ENCODE results near the gene PAX5.

Gene PAX5

DNA sequence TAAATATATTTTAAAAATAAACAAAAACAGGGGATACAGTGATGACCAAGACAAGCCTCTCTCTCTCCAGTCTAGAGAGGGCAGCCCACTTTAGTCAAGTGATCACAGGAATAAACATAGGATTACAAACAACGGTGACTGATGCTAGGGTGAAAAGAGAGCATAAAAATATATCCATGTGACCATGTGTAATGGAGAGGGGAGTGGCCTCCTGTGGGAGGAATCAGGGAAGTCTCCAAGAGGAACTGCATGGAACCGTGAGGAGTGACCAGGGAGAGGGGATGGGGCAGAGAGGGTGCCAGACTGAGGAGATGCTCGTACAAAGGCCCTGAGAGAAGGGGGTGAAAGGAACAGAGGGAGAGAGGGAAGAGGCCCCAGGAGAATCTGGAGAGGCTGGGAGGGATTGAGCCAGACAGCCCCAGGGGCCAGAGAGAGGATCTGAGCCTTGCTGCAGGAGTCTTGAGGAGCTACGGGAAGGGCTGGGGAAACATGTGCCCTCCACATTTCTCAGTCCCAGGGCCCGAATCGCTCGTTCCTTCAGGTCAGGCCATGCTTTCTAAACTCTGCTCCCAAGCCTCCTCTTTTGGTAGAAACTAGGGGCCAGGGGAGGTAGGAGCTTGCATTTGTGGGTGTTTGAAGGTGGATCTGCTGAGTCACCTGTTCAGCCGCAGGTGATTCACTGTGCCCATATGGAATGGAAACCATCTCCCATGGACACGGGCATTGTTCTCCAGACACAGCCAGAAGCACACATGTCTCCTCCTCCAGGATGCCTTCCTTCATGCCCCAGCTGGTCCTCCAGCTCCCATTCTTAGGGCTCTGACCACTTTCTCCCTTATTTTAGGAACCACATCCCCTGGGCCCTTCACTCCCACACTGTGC lies 63.8 kb downstream of the PAX5 start:
- Histone ChIP-seq H3K4me3 (ENCODE audit: insufficient read depth, low read depth, low read length, poor library complexity, severe bottlenecking) (no peak overlapping the region), H3K27ac (ENCODE audit: insufficient read depth, low read length, poor library complexity, severe bottlenecking) (no peak overlapping the region), H3K36me3 (ENCODE audit: control insufficient read depth, insufficient read depth, low read length) (no peaks in the 10 kb centered on the region), H3K27me3 (replicated peaks; ENCODE audit: control insufficient read depth, insufficient read depth, low read length, poor library complexity, severe bottlenecking) (no peaks in the 10 kb centered on the region), H3K4me1 (ENCODE audit: control insufficient read depth, insufficient read depth, low read length, poor library complexity, severe bottlenecking) (no peaks in the 10 kb centered on the region), H3K9me3 (ENCODE audit: control insufficient read depth, low read length) (no peaks in the 10 kb centered on the region)
- DNase-seq = no peak

GRCh38 chr9:36969216-36969771 lies 64.8 kb downstream of the PAX5 start:
- no peaks in the 10 kb centered on the region for H3K27me3 ChIP-seq (replicated peaks; ENCODE audit: control insufficient read depth, insufficient read depth, low read length, poor library complexity, severe bottlenecking)
- H3K9me3 ChIP-seq (ENCODE audit: control insufficient read depth, low read length) = no peaks in the 10 kb centered on the region
- no peaks in the 10 kb centered on the region for H3K4me1 ChIP-seq (ENCODE audit: control insufficient read depth, insufficient read depth, low read length, poor library complexity, severe bottlenecking)
- no peaks in the 10 kb centered on the region for H3K36me3 ChIP-seq (ENCODE audit: control insufficient read depth, insufficient read depth, low read length)
- no peak for DNase-seq
- no peak overlapping the region for H3K27ac ChIP-seq (ENCODE audit: insufficient read depth, low read length, poor library complexity, severe bottlenecking)
- no peak overlapping the region for H3K4me3 ChIP-seq (ENCODE audit: insufficient read depth, low read depth, low read length, poor library complexity, severe bottlenecking)

- Histone ChIP-seq H3K27ac (ENCODE audit: insufficient read depth, low read length, poor library complexity, severe bottlenecking) (no peak overlapping the region), H3K27me3 (replicated peaks; ENCODE audit: control insufficient read depth, insufficient read depth, low read length, poor library complexity, severe bottlenecking) (no peaks in the 10 kb centered on the region), H3K9me3 (ENCODE audit: control insufficient read depth, low read length) (no peaks in the 10 kb centered on the region), H3K4me1 (ENCODE audit: control insufficient read depth, insufficient read depth, low read length, poor library complexity, severe bottlenecking) (no peaks in the 10 kb centered on the region), H3K4me3 (ENCODE audit: insufficient read depth, low read depth, low read length, poor library complexity, severe bottlenecking) (no peak overlapping the region), H3K36me3 (ENCODE audit: control insufficient read depth, insufficient read depth, low read length) (no peaks in the 10 kb centered on the region)
- DNase-seq = no peak
Observed at GRCh38 chr9:36968574-36969215, 65.4 kb downstream of the PAX5 start.

DNA sequence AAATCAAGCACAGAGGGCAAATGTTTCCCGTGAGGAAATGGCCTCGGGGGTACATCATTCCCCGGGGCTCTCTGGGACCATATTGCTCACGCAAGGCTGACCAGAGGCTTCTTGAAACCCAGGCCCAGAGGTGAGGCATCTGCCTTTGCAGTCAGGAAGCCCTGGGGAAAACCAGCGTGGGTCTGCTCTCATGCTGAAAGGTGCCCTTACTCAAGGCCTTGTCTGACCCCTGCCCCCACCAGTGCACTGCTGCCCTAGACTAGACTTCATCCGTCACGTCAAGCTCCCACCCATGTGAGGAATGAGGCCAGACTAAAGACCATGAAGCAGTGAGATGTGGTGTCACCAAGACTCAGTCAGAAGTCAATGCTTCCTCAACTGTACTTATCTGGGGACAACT lies 66.1 kb downstream of the PAX5 start:
- Histone ChIP-seq H3K4me3 (ENCODE audit: insufficient read depth, low read depth, low read length, poor library complexity, severe bottlenecking) (no peak overlapping the region), H3K27ac (ENCODE audit: insufficient read depth, low read length, poor library complexity, severe bottlenecking) (no peak overlapping the region), H3K27me3 (replicated peaks; ENCODE audit: control insufficient read depth, insufficient read depth, low read length, poor library complexity, severe bottlenecking) (no peaks in the 10 kb centered on the region), H3K9me3 (ENCODE audit: control insufficient read depth, low read length) (no peaks in the 10 kb centered on the region), H3K4me1 (ENCODE audit: control insufficient read depth, insufficient read depth, low read length, poor library complexity, severe bottlenecking) (no peaks in the 10 kb centered on the region), H3K36me3 (ENCODE audit: control insufficient read depth, insufficient read depth, low read length) (no peaks in the 10 kb centered on the region)
- no peak for DNase-seq

DNA sequence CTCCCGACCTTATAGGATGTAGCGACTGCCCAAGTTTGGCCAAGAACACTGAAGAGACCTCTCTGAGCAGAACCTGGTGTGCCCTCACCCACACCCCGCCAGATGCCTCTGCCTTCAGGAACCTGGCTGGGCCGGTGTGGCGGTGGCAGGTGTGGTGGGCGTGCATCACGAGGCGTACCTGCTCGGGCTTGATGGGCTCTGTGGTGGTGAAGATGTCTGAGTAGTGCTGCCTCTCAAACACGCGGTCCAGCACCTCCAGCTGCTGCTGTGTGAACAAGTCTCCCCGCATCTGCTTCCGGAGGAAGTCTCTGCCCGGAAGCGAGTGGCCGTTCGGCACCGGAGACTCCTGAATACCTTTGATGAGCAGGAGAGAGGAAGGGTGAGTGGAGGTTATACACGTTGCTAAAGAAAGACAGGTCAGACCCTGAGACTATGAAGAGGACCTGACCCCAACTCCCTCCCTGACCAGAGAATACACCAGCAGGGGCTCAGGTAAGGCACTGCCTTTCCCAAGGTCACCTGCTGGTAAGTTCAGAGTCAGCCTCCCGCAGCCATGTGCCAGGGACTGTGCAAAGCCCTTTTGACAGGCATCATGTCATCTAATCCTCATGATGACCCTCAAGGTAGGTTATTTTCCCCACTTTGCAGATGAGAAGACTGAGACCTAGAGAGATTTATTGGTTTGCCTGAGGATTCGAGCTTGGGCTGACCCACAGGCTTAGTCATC lies 67.5 kb downstream of the PAX5 start:
- H3K27me3 ChIP-seq (replicated peaks; ENCODE audit: control insufficient read depth, insufficient read depth, low read length, poor library complexity, severe bottlenecking) = no peaks in the 10 kb centered on the region
- H3K9me3 ChIP-seq (ENCODE audit: control insufficient read depth, low read length) = no peaks in the 10 kb centered on the region
- no peak overlapping the region for H3K4me3 ChIP-seq (ENCODE audit: insufficient read depth, low read depth, low read length, poor library complexity, severe bottlenecking)
- H3K27ac ChIP-seq (ENCODE audit: insufficient read depth, low read length, poor library complexity, severe bottlenecking) = no peak overlapping the region
- H3K36me3 ChIP-seq (ENCODE audit: control insufficient read depth, insufficient read depth, low read length) = no peaks in the 10 kb centered on the region
- no peaks in the 10 kb centered on the region for H3K4me1 ChIP-seq (ENCODE audit: control insufficient read depth, insufficient read depth, low read length, poor library complexity, severe bottlenecking)
- no peak for DNase-seq

DNA sequence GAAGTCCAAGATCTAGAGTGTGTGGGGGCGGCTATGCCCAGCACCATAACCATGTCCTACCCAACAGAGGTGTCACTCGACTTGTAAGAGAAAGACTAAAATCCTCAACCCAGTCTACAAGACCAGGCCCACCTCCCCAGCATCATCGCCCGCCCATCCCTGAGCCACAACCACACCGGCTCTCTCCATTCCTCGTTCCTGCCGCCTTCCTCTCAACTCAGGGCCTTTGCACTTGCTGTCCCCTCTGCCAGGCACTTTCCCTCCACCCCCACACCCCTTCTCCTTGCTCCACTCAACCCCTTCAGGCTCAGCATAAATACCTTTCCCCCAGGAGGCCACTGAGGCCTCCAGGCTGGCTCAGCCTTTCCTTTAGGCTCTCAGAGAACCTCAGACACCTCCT lies 69.3 kb downstream of the PAX5 start:
- Histone ChIP-seq H3K36me3 (ENCODE audit: control insufficient read depth, insufficient read depth, low read length) (no peaks in the 10 kb centered on the region), H3K4me3 (ENCODE audit: insufficient read depth, low read depth, low read length, poor library complexity, severe bottlenecking) (no peak overlapping the region), H3K27ac (ENCODE audit: insufficient read depth, low read length, poor library complexity, severe bottlenecking) (no peak overlapping the region), H3K27me3 (replicated peaks; ENCODE audit: control insufficient read depth, insufficient read depth, low read length, poor library complexity, severe bottlenecking) (peaks cover 4% of the 10 kb centered on the region), H3K9me3 (ENCODE audit: control insufficient read depth, low read length) (no peaks in the 10 kb centered on the region), H3K4me1 (ENCODE audit: control insufficient read depth, insufficient read depth, low read length, poor library complexity, severe bottlenecking) (no peaks in the 10 kb centered on the region)
- DNase-seq = no peak

DNA sequence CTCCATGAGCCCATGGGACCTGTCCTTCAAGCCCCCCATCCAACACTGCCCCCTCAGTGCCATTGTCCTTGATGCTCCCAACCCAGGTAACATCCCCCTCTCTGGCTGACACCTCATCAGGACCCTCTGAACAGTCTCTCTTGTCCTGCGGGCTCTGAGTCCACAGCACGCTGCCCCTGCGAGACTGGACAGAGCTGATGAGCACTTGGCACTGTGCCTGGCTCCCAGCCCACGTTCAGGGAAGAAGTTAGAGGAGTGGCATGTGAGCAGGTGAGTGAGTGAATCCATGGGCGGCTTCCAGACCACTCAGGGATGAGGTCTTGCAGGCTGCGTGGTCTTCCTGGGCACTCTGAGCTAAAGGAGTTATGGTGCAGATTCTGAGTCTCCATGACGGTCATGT lies 70.7 kb downstream of the PAX5 start:
- Histone ChIP-seq H3K36me3 (ENCODE audit: control insufficient read depth, insufficient read depth, low read length) (no peaks in the 10 kb centered on the region), H3K4me3 (ENCODE audit: insufficient read depth, low read depth, low read length, poor library complexity, severe bottlenecking) (no peak overlapping the region)
- DNase-seq = no peak

DNA sequence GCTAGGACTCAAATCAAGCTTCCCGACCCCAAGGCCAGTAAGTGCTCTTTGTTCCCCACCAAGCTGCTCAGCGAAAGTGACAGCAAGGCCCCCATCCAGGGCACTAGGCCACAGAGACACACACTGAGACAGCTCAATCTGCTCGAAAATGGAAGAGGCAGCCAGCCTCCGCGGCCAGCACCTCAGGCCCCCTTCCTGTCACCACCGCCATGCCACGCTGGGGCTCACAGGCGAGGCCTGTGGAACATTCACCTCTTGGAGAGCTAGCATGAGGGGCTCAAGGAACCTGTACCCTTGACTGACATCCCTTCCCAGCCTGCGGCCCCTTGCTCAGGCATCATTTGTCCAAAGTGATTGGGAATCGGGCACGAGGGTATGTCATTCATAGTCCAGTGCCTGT lies 71.4 kb downstream of the PAX5 start:
- no peaks in the 10 kb centered on the region for H3K4me1 ChIP-seq (ENCODE audit: control insufficient read depth, insufficient read depth, low read length, poor library complexity, severe bottlenecking)
- peaks cover 4% of the 10 kb centered on the region for H3K27me3 ChIP-seq (replicated peaks; ENCODE audit: control insufficient read depth, insufficient read depth, low read length, poor library complexity, severe bottlenecking)
- no peak for DNase-seq
- H3K27ac ChIP-seq (ENCODE audit: insufficient read depth, low read length, poor library complexity, severe bottlenecking) = no peak overlapping the region
- no peak overlapping the region for H3K4me3 ChIP-seq (ENCODE audit: insufficient read depth, low read depth, low read length, poor library complexity, severe bottlenecking)
- no peaks in the 10 kb centered on the region for H3K9me3 ChIP-seq (ENCODE audit: control insufficient read depth, low read length)
- H3K36me3 ChIP-seq (ENCODE audit: control insufficient read depth, insufficient read depth, low read length) = no peaks in the 10 kb centered on the region

More for the DNA sequence above, 70.7 kb downstream of the PAX5 start:
- Histone ChIP-seq H3K27ac (ENCODE audit: insufficient read depth, low read length, poor library complexity, severe bottlenecking) (no peak overlapping the region), H3K4me1 (ENCODE audit: control insufficient read depth, insufficient read depth, low read length, poor library complexity, severe bottlenecking) (no peaks in the 10 kb centered on the region), H3K9me3 (ENCODE audit: control insufficient read depth, low read length) (no peaks in the 10 kb centered on the region), H3K27me3 (replicated peaks; ENCODE audit: control insufficient read depth, insufficient read depth, low read length, poor library complexity, severe bottlenecking) (peaks cover 4% of the 10 kb centered on the region)

GRCh38 chr9:36961561-36962325 lies 72.3 kb downstream of the PAX5 start:
- no peak overlapping the region for H3K4me3 ChIP-seq (ENCODE audit: insufficient read depth, low read depth, low read length, poor library complexity, severe bottlenecking)
- peaks cover 7% of the 10 kb centered on the region for H3K27me3 ChIP-seq (replicated peaks; ENCODE audit: control insufficient read depth, insufficient read depth, low read length, poor library complexity, severe bottlenecking)
- no peak overlapping the region for H3K27ac ChIP-seq (ENCODE audit: insufficient read depth, low read length, poor library complexity, severe bottlenecking)

More at GRCh38 chr9:36961561-36962325, 72.3 kb downstream of the PAX5 start:
- Histone ChIP-seq H3K36me3 (ENCODE audit: control insufficient read depth, insufficient read depth, low read length) (no peaks in the 10 kb centered on the region), H3K9me3 (ENCODE audit: control insufficient read depth, low read length) (no peaks in the 10 kb centered on the region), H3K4me1 (ENCODE audit: control insufficient read depth, insufficient read depth, low read length, poor library complexity, severe bottlenecking) (no peaks in the 10 kb centered on the region)
- DNase-seq = no peak

Data from effector memory CD4-positive, alpha-beta T cell (primary cell).